ENCODE measurements around the gene KDM2B.

KDM2B gene

GRCh38 chr12:121533394-121534090, 47.3 kb downstream of the KDM2B start:
- TF ChIP-seq CTCF (IDR thresholded peaks at IDR 0.05; ENCODE audit: low read depth, low read length) = no peak
- DNase-seq (ENCODE audit: extremely low read depth, low read depth) = no peak

GRCh38 chr12:121532503-121533393, 48.1 kb downstream of the KDM2B start:
- TF ChIP-seq CTCF (IDR thresholded peaks at IDR 0.05; ENCODE audit: low read depth, low read length) = no peak

GRCh38 chr12:121531356-121531750, 49.5 kb downstream of the KDM2B start:
- no peak for DNase-seq (ENCODE audit: extremely low read depth, low read depth)
- no peak for TF ChIP-seq CTCF (IDR thresholded peaks at IDR 0.05; ENCODE audit: low read depth, low read length)

More at GRCh38 chr12:121532503-121533393, 48.1 kb downstream of the KDM2B start:
- peak; percentile 56 for DNase-seq (ENCODE audit: extremely low read depth, low read depth)

GRCh38 chr12:121530600-121531355, 50.0 kb downstream of the KDM2B start:
- no peak for TF ChIP-seq CTCF (IDR thresholded peaks at IDR 0.05; ENCODE audit: low read depth, low read length)
- peak; percentile 38 for DNase-seq (ENCODE audit: extremely low read depth, low read depth)

GRCh38 chr12:121529184-121529583, 51.6 kb downstream of the KDM2B start:
- TF ChIP-seq CTCF (IDR thresholded peaks at IDR 0.05; ENCODE audit: low read depth, low read length) = no peak

GRCh38 chr12:121525411-121525810, 55.4 kb downstream of the KDM2B start:
- DNase-seq (ENCODE audit: extremely low read depth, low read depth) = no peak
- TF ChIP-seq CTCF (IDR thresholded peaks at IDR 0.05; ENCODE audit: low read depth, low read length) = no peak

More at GRCh38 chr12:121529184-121529583, 51.6 kb downstream of the KDM2B start:
- no peak for DNase-seq (ENCODE audit: extremely low read depth, low read depth)

Measured in AG09319 (cell line).